ENCODE results near the gene MAML3.

MAML3 gene

GRCh38 chr4:140110542-140111215, 43.3 kb downstream of the MAML3 start:
- TF ChIP-seq POLR2AphosphoS5 (IDR thresholded peaks at IDR 0.05; ENCODE audit: low read depth, low read length): no peak
- TF ChIP-seq TAF1 (IDR thresholded peaks at IDR 0.05; ENCODE audit: borderline replicate concordance, insufficient read depth, low read length): no peak
- TF ChIP-seq FOXP2 (optimal IDR thresholded peaks at IDR 0.05; ENCODE audit: borderline replicate concordance, extremely low read depth, extremely low read length, insufficient read depth): no peak
- TF ChIP-seq SIN3A (IDR thresholded peaks at IDR 0.05; ENCODE audit: borderline replicate concordance, insufficient read depth, low read length): no peak
- TF ChIP-seq REST (IDR thresholded peaks at IDR 0.05; ENCODE audit: insufficient read depth in 1 of 2, low read depth in 2 of 2, low read length in 2 of 2): no peak

- TF ChIP-seq SIN3A (IDR thresholded peaks at IDR 0.05; ENCODE audit: borderline replicate concordance, insufficient read depth, low read length) (no peak), TAF1 (IDR thresholded peaks at IDR 0.05; ENCODE audit: borderline replicate concordance, insufficient read depth, low read length) (no peak), FOXP2 (optimal IDR thresholded peaks at IDR 0.05; ENCODE audit: borderline replicate concordance, extremely low read depth, extremely low read length, insufficient read depth) (no peak), POLR2AphosphoS5 (IDR thresholded peaks at IDR 0.05; ENCODE audit: low read depth, low read length) (no peak), REST (IDR thresholded peaks at IDR 0.05; ENCODE audit: insufficient read depth in 1 of 2, low read depth in 2 of 2, low read length in 2 of 2) (no peak)
These were observed 44.2 kb downstream of the MAML3 start for GRCh38 chr4:140109737-140110136.

- no peak for TF ChIP-seq REST (IDR thresholded peaks at IDR 0.05; ENCODE audit: insufficient read depth in 1 of 2, low read depth in 2 of 2, low read length in 2 of 2)
These were observed 44.7 kb downstream of the MAML3 start for GRCh38 chr4:140109292-140109691.

GRCh38 chr4:140108713-140109230, 45.2 kb downstream of the MAML3 start:
- TF ChIP-seq REST (IDR thresholded peaks at IDR 0.05; ENCODE audit: insufficient read depth in 1 of 2, low read depth in 2 of 2, low read length in 2 of 2) (no peak), TAF1 (IDR thresholded peaks at IDR 0.05; ENCODE audit: borderline replicate concordance, insufficient read depth, low read length) (no peak)

- no peak for TF ChIP-seq SIN3A (IDR thresholded peaks at IDR 0.05; ENCODE audit: borderline replicate concordance, insufficient read depth, low read length)
- TF ChIP-seq POLR2AphosphoS5 (IDR thresholded peaks at IDR 0.05; ENCODE audit: low read depth, low read length): no peak
- TF ChIP-seq TAF1 (IDR thresholded peaks at IDR 0.05; ENCODE audit: borderline replicate concordance, insufficient read depth, low read length): no peak
These were observed 45.7 kb downstream of the MAML3 start for GRCh38 chr4:140108243-140108642.
